Measurements from ENCODE around the gene MCM7.

DNA sequence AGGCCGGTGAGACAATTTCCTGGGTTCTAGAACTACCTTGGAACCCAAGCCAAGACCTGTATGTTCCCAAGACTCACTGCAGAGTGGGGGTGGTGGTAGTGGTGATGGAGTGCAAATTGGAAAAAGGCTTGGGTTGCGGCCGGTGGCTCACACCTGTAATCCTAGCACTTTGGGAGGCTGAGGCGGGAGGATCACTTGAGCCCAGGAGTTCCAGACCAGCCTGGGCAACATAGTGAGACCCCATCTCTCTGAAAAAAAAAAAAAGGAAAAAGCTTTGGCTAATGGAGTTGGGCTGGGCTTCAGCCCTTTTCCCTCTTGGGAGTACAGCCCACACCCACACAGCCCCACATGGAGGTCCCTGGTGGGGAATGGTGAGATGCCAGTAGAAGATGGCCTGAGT lies 4.3 kb upstream of the MCM7 start:
- TF ChIP-seq, protein P1, sequence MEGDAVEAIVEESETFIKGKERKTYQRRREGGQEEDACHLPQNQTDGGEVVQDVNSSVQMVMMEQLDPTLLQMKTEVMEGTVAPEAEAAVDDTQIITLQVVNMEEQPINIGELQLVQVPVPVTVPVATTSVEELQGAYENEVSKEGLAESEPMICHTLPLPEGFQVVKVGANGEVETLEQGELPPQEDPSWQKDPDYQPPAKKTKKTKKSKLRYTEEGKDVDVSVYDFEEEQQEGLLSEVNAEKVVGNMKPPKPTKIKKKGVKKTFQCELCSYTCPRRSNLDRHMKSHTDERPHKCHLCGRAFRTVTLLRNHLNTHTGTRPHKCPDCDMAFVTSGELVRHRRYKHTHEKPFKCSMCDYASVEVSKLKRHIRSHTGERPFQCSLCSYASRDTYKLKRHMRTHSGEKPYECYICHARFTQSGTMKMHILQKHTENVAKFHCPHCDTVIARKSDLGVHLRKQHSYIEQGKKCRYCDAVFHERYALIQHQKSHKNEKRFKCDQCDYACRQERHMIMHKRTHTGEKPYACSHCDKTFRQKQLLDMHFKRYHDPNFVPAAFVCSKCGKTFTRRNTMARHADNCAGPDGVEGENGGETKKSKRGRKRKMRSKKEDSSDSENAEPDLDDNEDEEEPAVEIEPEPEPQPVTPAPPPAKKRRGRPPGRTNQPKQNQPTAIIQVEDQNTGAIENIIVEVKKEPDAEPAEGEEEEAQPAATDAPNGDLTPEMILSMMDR (IDR thresholded peaks at IDR 0.05; ENCODE audit: insufficient read depth, low read length, poor library complexity, severe bottlenecking), result no peak
- TF ChIP-seq EZH2phosphoT487 (conservative IDR thresholded peaks at IDR 0.05; ENCODE audit: low read length), result no peak

Data from SU-DHL-6 (cell line).